ENCODE data around the gene CYFIP2. TPM values are rescaled to one million over a fixed set of nuclear protein-coding genes. Genes with fewer than 3 reads are reported as not detected.

Gene CYFIP2
- total and polyA plus RNA-seq, 2 of the 8 experiments (the other 6 are each of a cell fraction or from before 2014, with no cell fraction given): 45.1 to 80.6 TPM

DNA sequence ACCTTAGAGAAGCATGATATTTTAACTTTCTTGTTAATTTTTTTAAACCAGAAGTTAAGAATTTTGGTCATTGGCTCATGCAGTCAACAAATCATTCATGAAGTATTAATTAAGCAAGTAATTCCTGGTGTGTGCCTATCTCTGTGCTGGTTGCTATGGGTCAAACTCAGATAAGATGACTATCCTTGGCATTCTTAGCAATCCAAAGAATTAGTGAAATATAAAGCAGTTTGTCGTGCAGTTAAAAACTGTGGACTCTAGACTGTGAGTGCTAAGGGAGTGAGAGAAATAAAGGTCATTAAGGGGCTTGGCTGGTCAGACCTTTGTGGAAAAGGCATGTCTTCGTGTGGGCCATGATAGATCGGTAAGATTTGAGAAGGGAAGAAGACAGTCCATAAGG, 4.8 kb downstream of the CYFIP2 start (continued):
- no peak for TF ChIP-seq TAF1 (IDR thresholded peaks at IDR 0.05; ENCODE audit: low read depth, low read length)

Measured in H1 (cell line).